ENCODE measurements around the gene CHAF1A. TPM values are rescaled to one million over a fixed set of nuclear protein-coding genes. Genes with fewer than 3 reads are reported as not detected.
A peak's percentile ranks its signal among the peaks of the same experiment; 100 is the strongest.

The CHAF1A gene
- total and polyA plus RNA-seq, 2 donors (not counting 1 experiment from before 2014, with no cell fraction given): 5.9 TPM

- Histone ChIP-seq H3K4me3 (replicated peaks in 1 of 4; ENCODE audit: control extremely low read depth in 1 of 4, insufficient read depth in 1 of 4, low read depth in 3 of 4, low read length in 4 of 4) (no peak overlapping the region), H3K79me2 (ENCODE audit: control insufficient read depth, insufficient read depth, low read length) (peaks cover 31% of the 10 kb centered on the region), H3K4me2 (ENCODE audit: extremely low read depth, insufficient read depth, low read length) (no peak overlapping the region), H3K27me3 (ENCODE audit: control insufficient read depth, insufficient read depth, low read length) (no peaks in the 10 kb centered on the region), H3K9ac (ENCODE audit: insufficient read depth, low read length) (no peak overlapping the region), H2AFZ (ENCODE audit: low read length) (no peak overlapping the region), H3K9me3 (ENCODE audit: control insufficient read depth, insufficient read depth, low read depth, low read length) (no peaks in the 10 kb centered on the region), H3K27ac (ENCODE audit: insufficient read depth, low read length) (no peak overlapping the region), H3K4me1 (ENCODE audit: control insufficient read depth, extremely low read depth, insufficient read depth, low read length) (peaks cover under 1% of the 10 kb centered on the region), H4K20me1 (ENCODE audit: control insufficient read depth, extremely low read depth, insufficient read depth, low read length) (no peaks in the 10 kb centered on the region), H3K36me3 (ENCODE audit: control insufficient read depth, insufficient read depth, low read length) (peaks cover 6% of the 10 kb centered on the region)
- TF ChIP-seq EZH2 (IDR thresholded peaks at IDR 0.05; ENCODE audit: low read length, missing control alignments): no peak
- TF ChIP-seq, protein P1, sequence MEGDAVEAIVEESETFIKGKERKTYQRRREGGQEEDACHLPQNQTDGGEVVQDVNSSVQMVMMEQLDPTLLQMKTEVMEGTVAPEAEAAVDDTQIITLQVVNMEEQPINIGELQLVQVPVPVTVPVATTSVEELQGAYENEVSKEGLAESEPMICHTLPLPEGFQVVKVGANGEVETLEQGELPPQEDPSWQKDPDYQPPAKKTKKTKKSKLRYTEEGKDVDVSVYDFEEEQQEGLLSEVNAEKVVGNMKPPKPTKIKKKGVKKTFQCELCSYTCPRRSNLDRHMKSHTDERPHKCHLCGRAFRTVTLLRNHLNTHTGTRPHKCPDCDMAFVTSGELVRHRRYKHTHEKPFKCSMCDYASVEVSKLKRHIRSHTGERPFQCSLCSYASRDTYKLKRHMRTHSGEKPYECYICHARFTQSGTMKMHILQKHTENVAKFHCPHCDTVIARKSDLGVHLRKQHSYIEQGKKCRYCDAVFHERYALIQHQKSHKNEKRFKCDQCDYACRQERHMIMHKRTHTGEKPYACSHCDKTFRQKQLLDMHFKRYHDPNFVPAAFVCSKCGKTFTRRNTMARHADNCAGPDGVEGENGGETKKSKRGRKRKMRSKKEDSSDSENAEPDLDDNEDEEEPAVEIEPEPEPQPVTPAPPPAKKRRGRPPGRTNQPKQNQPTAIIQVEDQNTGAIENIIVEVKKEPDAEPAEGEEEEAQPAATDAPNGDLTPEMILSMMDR (conservative IDR thresholded peaks at IDR 0.05 in 1 of 2, IDR thresholded peaks at IDR 0.05 in 1 of 2; ENCODE audit: low read depth in 1 of 2, low read length in 2 of 2): no peak
- DNase-seq (ENCODE audit: low read depth in 2 of 2): no peak
These were observed 6.9 kb downstream of the CHAF1A start for GRCh38 chr19:4409123-4409933.

GRCh38 chr19:4413588-4413987 is 11.1 kb downstream of the CHAF1A start:
- Histone ChIP-seq H3K27me3 (ENCODE audit: control insufficient read depth, insufficient read depth, low read length) (no peaks in the 10 kb centered on the region), H3K9ac (ENCODE audit: insufficient read depth, low read length) (no peak overlapping the region)
- TF ChIP-seq, protein P1 (conservative IDR thresholded peaks at IDR 0.05 in 1 of 2, IDR thresholded peaks at IDR 0.05 in 1 of 2; ENCODE audit: low read depth in 1 of 2, low read length in 2 of 2): no peak
- no peak for TF ChIP-seq EZH2 (IDR thresholded peaks at IDR 0.05; ENCODE audit: low read length, missing control alignments)

GRCh38 chr19:4414144-4414799 is 11.8 kb downstream of the CHAF1A start:
- DNase-seq (ENCODE audit: low read depth in 2 of 2): peak; percentile 14 to 60
- peaks cover 6% of the 10 kb centered on the region for H3K36me3 ChIP-seq (ENCODE audit: control insufficient read depth, insufficient read depth, low read length)
- no peaks in the 10 kb centered on the region for H3K27me3 ChIP-seq (ENCODE audit: control insufficient read depth, insufficient read depth, low read length)
- H3K79me2 ChIP-seq (ENCODE audit: control insufficient read depth, insufficient read depth, low read length): peaks cover 11% of the 10 kb centered on the region
- peak overlapping the region; percentile 61 for H3K4me2 ChIP-seq (ENCODE audit: extremely low read depth, insufficient read depth, low read length)
- no peak for TF ChIP-seq EZH2 (IDR thresholded peaks at IDR 0.05; ENCODE audit: low read length, missing control alignments)
- TF ChIP-seq, protein P1 (conservative IDR thresholded peaks at IDR 0.05 in 1 of 2, IDR thresholded peaks at IDR 0.05 in 1 of 2; ENCODE audit: low read depth in 1 of 2, low read length in 2 of 2): no peak
- H2AFZ ChIP-seq (ENCODE audit: low read length): no peak overlapping the region
- H4K20me1 ChIP-seq (ENCODE audit: control insufficient read depth, extremely low read depth, insufficient read depth, low read length): no peaks in the 10 kb centered on the region
- peaks cover 8% of the 10 kb centered on the region for H3K4me1 ChIP-seq (ENCODE audit: control insufficient read depth, extremely low read depth, insufficient read depth, low read length)
- peak overlapping the region; percentile 40 for H3K27ac ChIP-seq (ENCODE audit: insufficient read depth, low read length)
- H3K9me3 ChIP-seq (ENCODE audit: control insufficient read depth, insufficient read depth, low read depth, low read length): no peaks in the 10 kb centered on the region
- no peak overlapping the region for H3K9ac ChIP-seq (ENCODE audit: insufficient read depth, low read length)
- H3K4me3 ChIP-seq (replicated peaks in 1 of 4; ENCODE audit: control extremely low read depth in 1 of 4, insufficient read depth in 1 of 4, low read depth in 3 of 4, low read length in 4 of 4): peak overlapping the region in 2 of 4 experiments; percentile 21 to 36

More at GRCh38 chr19:4413588-4413987, 11.1 kb downstream of the CHAF1A start:
- Histone ChIP-seq H2AFZ (ENCODE audit: low read length) (no peak overlapping the region), H3K4me3 (replicated peaks in 1 of 4; ENCODE audit: control extremely low read depth in 1 of 4, insufficient read depth in 1 of 4, low read depth in 3 of 4, low read length in 4 of 4) (no peak overlapping the region), H4K20me1 (ENCODE audit: control insufficient read depth, extremely low read depth, insufficient read depth, low read length) (no peaks in the 10 kb centered on the region), H3K36me3 (ENCODE audit: control insufficient read depth, insufficient read depth, low read length) (peaks cover 6% of the 10 kb centered on the region), H3K4me2 (ENCODE audit: extremely low read depth, insufficient read depth, low read length) (no peak overlapping the region), H3K79me2 (ENCODE audit: control insufficient read depth, insufficient read depth, low read length) (peaks cover 12% of the 10 kb centered on the region), H3K4me1 (ENCODE audit: control insufficient read depth, extremely low read depth, insufficient read depth, low read length) (peaks cover 8% of the 10 kb centered on the region), H3K9me3 (ENCODE audit: control insufficient read depth, insufficient read depth, low read depth, low read length) (no peaks in the 10 kb centered on the region), H3K27ac (ENCODE audit: insufficient read depth, low read length) (no peak overlapping the region)
- no peak for DNase-seq (ENCODE audit: low read depth in 2 of 2)
